Neutrophil (primary cell): Measurements from ENCODE around the gene LAPTM5.

Experiments used
- H3K27ac ChIP-seq: fragments of 200-600 bp; sonication (generic); 2 replicates; pipeline ENCODE4 v1.5.1; 2016; ENCODE audit warnings: mild to moderate bottlenecking, moderate library complexity
- H3K27me3 ChIP-seq: fragments of 200-600 bp; sonication (generic); 2 replicates; pipeline ENCODE4 v1.6.0; 2016; ENCODE audit warnings: mild to moderate bottlenecking
- H3K36me3 ChIP-seq: fragments of 200-600 bp; sonication (generic); 2 replicates; pipeline ENCODE4 v1.5.1; 2017
- H3K4me1 ChIP-seq, 2 experiments: fragments of 200-600 bp in 1 of 2; sonication (generic) in 1 of 2; 1 replicate in 1 of 2; 2 replicates in 1 of 2; pipeline versions ENCODE4 v1.5.1 to v1.6.1; 2013 to 2016; ENCODE audit warnings: low read depth in 1 of 2, low read length in 1 of 2, mild to moderate bottlenecking in 1 of 2, moderate library complexity in 1 of 2; ENCODE audit not compliant: control insufficient read depth in 1 of 2, insufficient read depth in 1 of 2
- H3K4me3 ChIP-seq, 2 experiments: fragments of 200-600 bp in 1 of 2; sonication (generic) in 1 of 2; 1 replicate in 1 of 2; 2 replicates in 1 of 2; pipeline ENCODE4 v1.5.1; 2013 to 2016; ENCODE audit warnings: low read depth in 1 of 2, low read length in 1 of 2, mild to moderate bottlenecking in 1 of 2, moderate library complexity in 1 of 2
- H3K9me3 ChIP-seq: fragments of 200-600 bp; sonication (generic); 2 replicates; pipeline ENCODE4 v1.5.1; 2016
- CTCF ChIP-seq: fragments of 200-600 bp; sonication (generic); IDR thresholded peaks from 2 replicates; pipeline ENCODE4 v1.5.1; 2016; ENCODE audit warnings: antibody characterized with exemption

The LAPTM5 gene

GRCh38 chr1:30684881-30685795 lies 72.4 kb downstream of the LAPTM5 start:
- H3K36me3 ChIP-seq, result no peaks in the 10 kb centered on the region
- H3K4me1 ChIP-seq, result no peaks in the 10 kb centered on the region
- no peak overlapping the region for H3K4me3 ChIP-seq
- peaks cover 85% of the 10 kb centered on the region for H3K27me3 ChIP-seq
- H3K9me3 ChIP-seq, result peaks cover 4% of the 10 kb centered on the region
- H3K27ac ChIP-seq, result no peak overlapping the region
- no peak for TF ChIP-seq CTCF

GRCh38 chr1:30684259-30684658 lies 73.3 kb downstream of the LAPTM5 start:
- H3K9me3 ChIP-seq, result peaks cover 11% of the 10 kb centered on the region
- no peaks in the 10 kb centered on the region for H3K4me1 ChIP-seq
- no peak overlapping the region for H3K4me3 ChIP-seq
- H3K27ac ChIP-seq, result no peak overlapping the region
- peaks cover 76% of the 10 kb centered on the region for H3K27me3 ChIP-seq
- no peaks in the 10 kb centered on the region for H3K36me3 ChIP-seq
- TF ChIP-seq CTCF, result no peak

- no peaks in the 10 kb centered on the region for H3K4me1 ChIP-seq
- no peak overlapping the region for H3K4me3 ChIP-seq
- no peak overlapping the region for H3K27ac ChIP-seq
- H3K9me3 ChIP-seq, result peaks cover 11% of the 10 kb centered on the region
- TF ChIP-seq CTCF, result no peak
- peaks cover 71% of the 10 kb centered on the region for H3K27me3 ChIP-seq
- no peaks in the 10 kb centered on the region for H3K36me3 ChIP-seq
Observed at GRCh38 chr1:30683699-30684098, 73.9 kb downstream of the LAPTM5 start.
